GM12891 (cell line): ENCODE data around the gene MFSD6L.

ENCODE experiments used
- PAX5 ChIP-seq: IDR thresholded peaks from 2 replicates; pipeline ENCODE4 v1.6.1; 2011; ENCODE audit warnings: low read length, moderate library complexity, mild to moderate bottlenecking; ENCODE audit not compliant: insufficient read depth, severe bottlenecking
- POLR2A ChIP-seq: IDR thresholded peaks from 2 replicates; pipeline ENCODE4 v1.6.1; 2011; ENCODE audit warnings: low read depth, low read length, control low read depth
- POLR2AphosphoS5 ChIP-seq: IDR thresholded peaks from 2 replicates; pipeline ENCODE4 v1.6.1; 2011; ENCODE audit warnings: low read depth, low read length, control low read depth
- POU2F2 ChIP-seq: IDR thresholded peaks from 2 replicates; pipeline ENCODE4 v1.6.1; 2011; ENCODE audit warnings: low read depth, mild to moderate bottlenecking, control low read depth, low read length, moderate library complexity
- SPI1 ChIP-seq: IDR thresholded peaks from 2 replicates; pipeline ENCODE4 v1.6.1; 2011; ENCODE audit warnings: low read depth, low read length, control low read depth
- TAF1 ChIP-seq: IDR thresholded peaks from 2 replicates; pipeline ENCODE4 v1.6.1; 2011; ENCODE audit warnings: low read depth, low read length, control low read depth

DNA sequence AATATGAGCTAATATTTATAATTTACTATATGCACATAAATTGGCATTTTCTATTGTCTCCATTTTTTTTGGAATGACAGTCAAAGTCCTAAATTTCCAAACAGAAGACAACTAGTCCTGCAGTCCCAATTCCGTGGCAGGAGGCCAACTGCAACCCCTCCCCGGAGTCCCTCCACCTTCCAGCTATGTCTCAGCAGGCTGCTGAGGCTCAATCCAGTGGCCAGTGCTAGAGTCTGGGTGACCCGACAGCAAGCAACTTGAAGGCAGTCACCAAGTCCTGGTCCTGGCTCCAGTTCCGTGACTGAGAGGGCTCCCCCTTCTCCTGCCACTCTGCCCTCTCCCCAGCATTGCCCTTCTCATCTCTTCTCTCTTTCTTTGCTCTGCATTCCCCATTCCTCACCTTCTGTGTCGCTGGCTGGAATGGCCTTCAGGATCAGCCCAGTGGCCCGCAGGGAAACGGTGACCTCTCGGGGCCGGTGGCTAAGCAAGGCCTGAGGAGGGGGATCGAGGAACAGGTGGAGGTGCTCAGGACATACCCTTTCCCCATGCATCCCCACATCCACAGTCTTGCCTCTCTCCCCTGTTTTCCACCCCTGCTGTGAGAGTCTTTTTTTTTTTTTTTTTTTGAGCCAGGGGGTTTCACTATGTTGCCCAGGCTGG is 22.4 kb upstream of the MFSD6L start:
- TF ChIP-seq POLR2AphosphoS5 (no peak), POLR2A (no peak), TAF1 (no peak), SPI1 (no peak), PAX5 (no peak), POU2F2 (no peak)
